Measurements from ENCODE around the gene JARID2.

JARID2 gene

GRCh38 chr6:15380351-15380750, 134.5 kb downstream of the JARID2 start:
- TF ChIP-seq SIN3A (IDR thresholded peaks at IDR 0.05; ENCODE audit: borderline replicate concordance, insufficient read depth, low read length): no peak
- no peak for TF ChIP-seq POLR2AphosphoS5 (IDR thresholded peaks at IDR 0.05; ENCODE audit: low read depth, low read length)
- TF ChIP-seq TAF1 (IDR thresholded peaks at IDR 0.05; ENCODE audit: borderline replicate concordance, insufficient read depth, low read length): no peak
- TF ChIP-seq REST (IDR thresholded peaks at IDR 0.05; ENCODE audit: insufficient read depth in 1 of 2, low read depth in 2 of 2, low read length in 2 of 2): no peak
- TF ChIP-seq FOXP2 (optimal IDR thresholded peaks at IDR 0.05; ENCODE audit: borderline replicate concordance, extremely low read depth, extremely low read length, insufficient read depth): no peak

- TF ChIP-seq REST (IDR thresholded peaks at IDR 0.05; ENCODE audit: insufficient read depth in 1 of 2, low read depth in 2 of 2, low read length in 2 of 2) (no peak), FOXP2 (optimal IDR thresholded peaks at IDR 0.05; ENCODE audit: borderline replicate concordance, extremely low read depth, extremely low read length, insufficient read depth) (no peak), TAF1 (IDR thresholded peaks at IDR 0.05; ENCODE audit: borderline replicate concordance, insufficient read depth, low read length) (no peak), SIN3A (IDR thresholded peaks at IDR 0.05; ENCODE audit: borderline replicate concordance, insufficient read depth, low read length) (no peak), POLR2AphosphoS5 (IDR thresholded peaks at IDR 0.05; ENCODE audit: low read depth, low read length) (no peak)
These were observed 136.2 kb downstream of the JARID2 start for GRCh38 chr6:15382089-15382488.

GRCh38 chr6:15382712-15383111, 136.8 kb downstream of the JARID2 start:
- no peak for TF ChIP-seq SIN3A (IDR thresholded peaks at IDR 0.05; ENCODE audit: borderline replicate concordance, insufficient read depth, low read length)
- TF ChIP-seq REST (IDR thresholded peaks at IDR 0.05; ENCODE audit: insufficient read depth in 1 of 2, low read depth in 2 of 2, low read length in 2 of 2): no peak
- no peak for TF ChIP-seq POLR2AphosphoS5 (IDR thresholded peaks at IDR 0.05; ENCODE audit: low read depth, low read length)
- no peak for TF ChIP-seq TAF1 (IDR thresholded peaks at IDR 0.05; ENCODE audit: borderline replicate concordance, insufficient read depth, low read length)
- no peak for TF ChIP-seq FOXP2 (optimal IDR thresholded peaks at IDR 0.05; ENCODE audit: borderline replicate concordance, extremely low read depth, extremely low read length, insufficient read depth)

GRCh38 chr6:15384901-15385300, 139.0 kb downstream of the JARID2 start:
- TF ChIP-seq REST (IDR thresholded peaks at IDR 0.05; ENCODE audit: insufficient read depth in 1 of 2, low read depth in 2 of 2, low read length in 2 of 2) (no peak), POLR2AphosphoS5 (IDR thresholded peaks at IDR 0.05; ENCODE audit: low read depth, low read length) (no peak), TAF1 (IDR thresholded peaks at IDR 0.05; ENCODE audit: borderline replicate concordance, insufficient read depth, low read length) (no peak), SIN3A (IDR thresholded peaks at IDR 0.05; ENCODE audit: borderline replicate concordance, insufficient read depth, low read length) (no peak), FOXP2 (optimal IDR thresholded peaks at IDR 0.05; ENCODE audit: borderline replicate concordance, extremely low read depth, extremely low read length, insufficient read depth) (no peak)

GRCh38 chr6:15385521-15385920, 139.7 kb downstream of the JARID2 start:
- TF ChIP-seq REST (IDR thresholded peaks at IDR 0.05; ENCODE audit: insufficient read depth in 1 of 2, low read depth in 2 of 2, low read length in 2 of 2): no peak
- no peak for TF ChIP-seq TAF1 (IDR thresholded peaks at IDR 0.05; ENCODE audit: borderline replicate concordance, insufficient read depth, low read length)
- TF ChIP-seq SIN3A (IDR thresholded peaks at IDR 0.05; ENCODE audit: borderline replicate concordance, insufficient read depth, low read length): no peak
- TF ChIP-seq FOXP2 (optimal IDR thresholded peaks at IDR 0.05; ENCODE audit: borderline replicate concordance, extremely low read depth, extremely low read length, insufficient read depth): no peak
- no peak for TF ChIP-seq POLR2AphosphoS5 (IDR thresholded peaks at IDR 0.05; ENCODE audit: low read depth, low read length)
